Astrocyte (in vitro differentiated cells and primary cell): ENCODE measurements around the gene PFDN6. TPM values are rescaled to one million over a fixed set of nuclear protein-coding genes. Genes with fewer than 3 reads are reported as not detected.
A peak's percentile ranks its signal among the peaks of the same experiment; 100 is the strongest.

Experiments
- DNase-seq: peaks from one replicate; pipeline ENCODE4 v3.0.0-alpha.2; 2010; ENCODE audit warnings: low read depth
- FAIRE-seq: peaks from 2 replicates; lab custom pipeline; 2011; peaks lifted over from hg19 to GRCh38; lab: Jason Lieb, UNC
- H2AFZ ChIP-seq: 2 replicates; pipeline ENCODE4 v1.6.0; 2012; ENCODE audit warnings: low read depth, low read length, inconsistent platforms
- H3K27ac ChIP-seq: 2 replicates; pipeline ENCODE4 v1.5.1; 2011; ENCODE audit warnings: low read depth, low read length, inconsistent platforms
- H3K27me3 ChIP-seq: 2 replicates; pipeline ENCODE4 v1.6.0; 2011; ENCODE audit warnings: low read length, inconsistent platforms; ENCODE audit not compliant: insufficient read depth
- H3K36me3 ChIP-seq: 2 replicates; pipeline ENCODE4 v1.5.1; 2011; ENCODE audit warnings: low read length, inconsistent platforms; ENCODE audit not compliant: insufficient read depth
- H3K4me1 ChIP-seq: 2 replicates; pipeline ENCODE4 v1.5.1; 2011; ENCODE audit warnings: low read length, inconsistent platforms; ENCODE audit not compliant: insufficient read depth
- H3K4me2 ChIP-seq: 2 replicates; pipeline ENCODE4 v1.6.0; 2012; ENCODE audit warnings: low read length, inconsistent platforms
- H3K4me3 ChIP-seq: 2 replicates; pipeline ENCODE4 v1.5.1; 2011; ENCODE audit warnings: low read depth, mild to moderate bottlenecking, low read length, inconsistent platforms; ENCODE audit not compliant: insufficient read depth
- H3K79me2 ChIP-seq: 2 replicates; pipeline ENCODE4 v1.6.0; 2012; ENCODE audit warnings: mild to moderate bottlenecking, low read length, inconsistent platforms; ENCODE audit not compliant: insufficient read depth
- H3K9ac ChIP-seq: 2 replicates; pipeline ENCODE4 v1.6.0; 2012; ENCODE audit warnings: mild to moderate bottlenecking, low read length, inconsistent platforms
- H3K9me3 ChIP-seq: 2 replicates; pipeline ENCODE4 v1.5.1; 2012; ENCODE audit warnings: low read depth, mild to moderate bottlenecking, low read length, inconsistent platforms; ENCODE audit not compliant: insufficient read depth
- H4K20me1 ChIP-seq: 2 replicates; pipeline ENCODE4 v1.6.0; 2012; ENCODE audit warnings: low read length, inconsistent platforms; ENCODE audit not compliant: insufficient read depth
- H3K27ac Mint-ChIP-seq: one replicate; pipeline ENCODE4 v1.8.0; 2021; ENCODE audit warnings: mild to moderate bottlenecking, mixed read lengths; ENCODE audit not compliant: unreplicated experiment
- H3K27me3 Mint-ChIP-seq: one replicate; pipeline ENCODE4 v1.8.0; 2021; ENCODE audit warnings: low read depth, mixed read lengths; ENCODE audit not compliant: unreplicated experiment
- H3K36me3 Mint-ChIP-seq: one replicate; pipeline ENCODE4 v1.8.0; 2021; ENCODE audit warnings: low read depth, mixed read lengths; ENCODE audit not compliant: unreplicated experiment
- H3K4me1 Mint-ChIP-seq: one replicate; pipeline ENCODE4 v1.8.0; 2021; ENCODE audit warnings: low read depth, mixed read lengths; ENCODE audit not compliant: unreplicated experiment
- H3K4me3 Mint-ChIP-seq: one replicate; pipeline ENCODE4 v1.8.0; 2021; ENCODE audit warnings: mild to moderate bottlenecking, moderate library complexity, mixed read lengths; ENCODE audit not compliant: unreplicated experiment
- H3K9me3 Mint-ChIP-seq: one replicate; pipeline ENCODE4 v1.8.0; 2021; ENCODE audit warnings: mild to moderate bottlenecking, mixed read lengths; ENCODE audit not compliant: unreplicated experiment
- EZH2 ChIP-seq: IDR thresholded peaks from 2 replicates; pipeline ENCODE4 v1.6.1; 2012; ENCODE audit warnings: mild to moderate bottlenecking, low read length, inconsistent platforms; ENCODE audit not compliant: insufficient read depth
- total RNA-seq: library from RNA; stranded (reverse); gene quantifications from 2 replicates; pipeline ENCODE4 v1.2.1, GENCODE V29; 2021
- TF ChIP-seq, protein P1 (sequence below): IDR thresholded peaks from 2 replicates; pipeline ENCODE4 v1.5.1; 2011; ENCODE audit warnings: low read depth, mild to moderate bottlenecking, inconsistent platforms, low read length, moderate library complexity; ENCODE audit not compliant: insufficient read depth

PFDN6 gene
- total RNA-seq, 1 donor from 2014 or later, result 56.7 TPM

DNA sequence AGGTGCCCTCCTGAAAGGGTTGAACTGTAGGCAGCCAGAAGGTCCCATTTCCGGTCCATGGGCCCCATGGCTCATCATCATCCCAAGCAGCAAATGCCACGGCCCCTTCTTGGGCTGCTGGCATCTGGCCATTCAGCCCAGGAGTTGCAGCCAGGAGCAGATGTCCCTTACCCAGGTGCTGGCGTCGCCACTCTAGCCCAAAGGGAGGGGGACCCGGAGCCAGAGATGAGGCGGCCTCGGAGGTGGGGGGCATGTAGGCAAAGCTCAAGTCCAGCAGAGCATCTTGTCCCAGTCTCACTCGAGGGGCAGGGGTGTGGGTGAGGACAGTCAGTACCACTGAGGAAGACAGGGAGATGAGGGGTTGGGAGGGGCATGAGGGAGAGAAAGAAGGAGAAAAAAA, 15.7 kb downstream of the PFDN6 start:
- H3K4me3 Mint-ChIP-seq, result no peak overlapping the region
- peaks cover 47% of the 10 kb centered on the region for H3K79me2 ChIP-seq

DNA sequence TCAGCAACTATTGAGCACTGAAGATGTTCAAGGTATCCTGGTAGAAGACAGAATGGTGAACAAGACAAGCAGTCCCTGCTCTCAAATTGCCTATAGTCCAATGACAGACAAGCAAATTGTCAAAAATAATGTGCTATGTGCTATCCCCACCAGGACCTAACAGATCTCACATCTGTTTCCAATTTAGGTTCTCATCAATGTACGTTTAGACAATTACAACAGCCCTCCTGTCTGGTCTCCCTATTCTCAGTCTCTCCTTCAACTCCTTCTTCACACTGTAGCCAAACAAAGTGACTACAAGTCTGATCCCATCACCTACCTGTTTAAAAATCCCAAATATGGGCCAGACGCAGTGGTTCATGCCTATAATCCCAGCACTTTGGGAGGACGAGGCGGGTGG, 17.0 kb downstream of the PFDN6 start:
- no peak for FAIRE-seq
- no peaks in the 10 kb centered on the region for H3K27me3 ChIP-seq
- no peak overlapping the region for H2AFZ ChIP-seq
- TF ChIP-seq, protein P1, sequence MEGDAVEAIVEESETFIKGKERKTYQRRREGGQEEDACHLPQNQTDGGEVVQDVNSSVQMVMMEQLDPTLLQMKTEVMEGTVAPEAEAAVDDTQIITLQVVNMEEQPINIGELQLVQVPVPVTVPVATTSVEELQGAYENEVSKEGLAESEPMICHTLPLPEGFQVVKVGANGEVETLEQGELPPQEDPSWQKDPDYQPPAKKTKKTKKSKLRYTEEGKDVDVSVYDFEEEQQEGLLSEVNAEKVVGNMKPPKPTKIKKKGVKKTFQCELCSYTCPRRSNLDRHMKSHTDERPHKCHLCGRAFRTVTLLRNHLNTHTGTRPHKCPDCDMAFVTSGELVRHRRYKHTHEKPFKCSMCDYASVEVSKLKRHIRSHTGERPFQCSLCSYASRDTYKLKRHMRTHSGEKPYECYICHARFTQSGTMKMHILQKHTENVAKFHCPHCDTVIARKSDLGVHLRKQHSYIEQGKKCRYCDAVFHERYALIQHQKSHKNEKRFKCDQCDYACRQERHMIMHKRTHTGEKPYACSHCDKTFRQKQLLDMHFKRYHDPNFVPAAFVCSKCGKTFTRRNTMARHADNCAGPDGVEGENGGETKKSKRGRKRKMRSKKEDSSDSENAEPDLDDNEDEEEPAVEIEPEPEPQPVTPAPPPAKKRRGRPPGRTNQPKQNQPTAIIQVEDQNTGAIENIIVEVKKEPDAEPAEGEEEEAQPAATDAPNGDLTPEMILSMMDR, result no peak
- TF ChIP-seq EZH2, result no peak
- H3K79me2 ChIP-seq, result peaks cover 52% of the 10 kb centered on the region
- H3K27ac ChIP-seq, result no peak overlapping the region
- H3K9ac ChIP-seq, result no peak overlapping the region
- Mint-ChIP-seq H3K27ac (no peak overlapping the region), H3K9me3 (no peaks in the 10 kb centered on the region), H3K27me3 (no peaks in the 10 kb centered on the region), H3K4me3 (no peak overlapping the region), H3K4me1 (peaks cover 2% of the 10 kb centered on the region), H3K36me3 (peaks cover 6% of the 10 kb centered on the region)
- H3K4me3 ChIP-seq, result no peak overlapping the region
- peaks cover 40% of the 10 kb centered on the region for H4K20me1 ChIP-seq
- DNase-seq, result no peak
- H3K9me3 ChIP-seq, result no peaks in the 10 kb centered on the region
- no peak overlapping the region for H3K4me2 ChIP-seq
- no peaks in the 10 kb centered on the region for H3K4me1 ChIP-seq
- H3K36me3 ChIP-seq, result peaks cover 4% of the 10 kb centered on the region

More for the DNA sequence above, 15.7 kb downstream of the PFDN6 start:
- Histone ChIP-seq H3K4me2 (no peak overlapping the region), H3K9ac (no peak overlapping the region), H3K27ac (no peak overlapping the region), H3K27me3 (no peaks in the 10 kb centered on the region), H3K9me3 (no peaks in the 10 kb centered on the region), H3K36me3 (peaks cover 4% of the 10 kb centered on the region), H3K4me3 (no peak overlapping the region), H2AFZ (no peak overlapping the region), H4K20me1 (peaks cover 41% of the 10 kb centered on the region), H3K4me1 (no peaks in the 10 kb centered on the region)
- DNase-seq, result no peak
- Mint-ChIP-seq H3K27ac (no peak overlapping the region), H3K27me3 (no peaks in the 10 kb centered on the region), H3K4me1 (peaks cover 3% of the 10 kb centered on the region), H3K36me3 (peaks cover 8% of the 10 kb centered on the region), H3K9me3 (no peaks in the 10 kb centered on the region)
- TF ChIP-seq, protein P1, result no peak
- TF ChIP-seq EZH2, result no peak
- no peak for FAIRE-seq

DNA sequence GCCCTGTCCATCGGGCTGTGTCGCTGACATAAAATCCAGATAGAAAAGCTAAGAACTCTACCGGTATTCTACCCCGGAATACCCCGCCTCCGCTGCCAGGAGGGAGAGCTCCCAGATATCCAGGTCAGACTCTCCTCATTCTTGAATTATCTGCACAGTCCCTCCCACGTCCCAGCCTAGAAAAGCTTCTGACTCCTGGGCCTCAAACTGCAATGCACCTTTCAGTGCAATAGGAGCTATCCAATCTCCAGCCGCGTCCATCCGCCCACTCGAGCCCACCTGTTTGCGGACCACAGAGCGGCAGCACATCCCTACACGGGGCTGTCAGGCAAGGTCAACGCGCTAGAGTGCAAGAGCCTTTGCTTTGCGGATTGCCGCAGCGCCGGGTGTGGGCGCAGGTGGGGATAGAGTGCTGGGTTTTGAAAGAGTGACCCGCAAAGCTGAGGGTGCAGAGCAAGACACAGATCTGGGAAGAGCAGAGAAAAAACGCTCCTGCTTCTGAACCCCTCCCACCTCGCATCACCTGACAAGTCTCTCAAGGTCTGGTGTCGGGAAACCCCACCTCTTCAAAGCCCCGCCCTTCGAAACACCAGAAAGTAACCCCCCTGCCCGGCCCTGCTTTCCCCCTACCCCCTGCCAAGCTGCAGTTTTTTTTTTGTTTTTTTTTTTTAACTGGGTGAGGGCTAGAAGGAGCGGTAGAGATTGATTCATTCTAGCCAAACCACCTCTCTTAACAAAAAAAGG, 23.1 kb downstream of the PFDN6 start:
- no peaks in the 10 kb centered on the region for H3K36me3 ChIP-seq
- peak overlapping the region; percentile 98 for H3K4me3 Mint-ChIP-seq
- FAIRE-seq, result no peak
- DNase-seq, result peak; percentile 65
- no peaks in the 10 kb centered on the region for H3K27me3 Mint-ChIP-seq
- peaks cover 27% of the 10 kb centered on the region for H3K4me1 ChIP-seq
- no peaks in the 10 kb centered on the region for H3K9me3 Mint-ChIP-seq
- no peaks in the 10 kb centered on the region for H3K9me3 ChIP-seq
- peak overlapping the region; percentile 82 for H3K27ac ChIP-seq
- no peak for TF ChIP-seq EZH2
- TF ChIP-seq, protein P1, result no peak
- H3K4me1 Mint-ChIP-seq, result peaks cover 14% of the 10 kb centered on the region
- peak overlapping the region; percentile 84 for H3K4me3 ChIP-seq
- peaks cover 24% of the 10 kb centered on the region for H4K20me1 ChIP-seq
- peaks cover 6% of the 10 kb centered on the region for H3K36me3 Mint-ChIP-seq
- H3K9ac ChIP-seq, result peak overlapping the region; percentile 89
- peaks cover 58% of the 10 kb centered on the region for H3K79me2 ChIP-seq
- no peaks in the 10 kb centered on the region for H3K27me3 ChIP-seq
- no peak overlapping the region for H2AFZ ChIP-seq
- peak overlapping the region; percentile 98 for H3K27ac Mint-ChIP-seq
- peak overlapping the region; percentile 100 for H3K4me2 ChIP-seq
